ENCODE results near the gene MACROH2A1. TPM values are rescaled to one million over a fixed set of nuclear protein-coding genes. Genes with fewer than 3 reads are reported as not detected.

The MACROH2A1 gene
- total RNA-seq, 1 donor from 2014 or later = 123 TPM

DNA sequence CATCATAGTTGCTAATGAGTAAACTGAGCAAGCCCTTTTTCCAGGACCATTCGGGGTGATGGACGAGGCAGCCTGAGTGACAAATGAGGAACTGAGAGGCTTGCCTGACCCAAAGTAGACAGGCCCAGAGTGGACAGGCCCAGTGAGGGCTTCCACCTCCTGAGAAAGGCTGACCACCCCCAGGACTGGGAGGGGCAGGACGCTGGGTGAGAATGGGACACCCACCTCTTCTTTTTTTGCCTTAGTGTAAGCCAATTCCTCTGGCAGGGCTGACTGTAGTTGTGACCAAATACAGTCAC, 68.3 kb downstream of the MACROH2A1 start:
- no peak for DNase-seq (ENCODE audit: extremely low spot score, unreplicated experiment)
- no peak overlapping the region for H3K27ac Mint-ChIP-seq (ENCODE audit: unreplicated experiment)
- H3K4me3 Mint-ChIP-seq (ENCODE audit: unreplicated experiment) = no peak overlapping the region
- peaks cover 26% of the 10 kb centered on the region for H3K36me3 Mint-ChIP-seq (ENCODE audit: unreplicated experiment)
- peaks cover 3% of the 10 kb centered on the region for H3K4me1 Mint-ChIP-seq (ENCODE audit: unreplicated experiment)
- H3K27me3 Mint-ChIP-seq (ENCODE audit: unreplicated experiment) = no peaks in the 10 kb centered on the region
- TF ChIP-seq, protein P1, sequence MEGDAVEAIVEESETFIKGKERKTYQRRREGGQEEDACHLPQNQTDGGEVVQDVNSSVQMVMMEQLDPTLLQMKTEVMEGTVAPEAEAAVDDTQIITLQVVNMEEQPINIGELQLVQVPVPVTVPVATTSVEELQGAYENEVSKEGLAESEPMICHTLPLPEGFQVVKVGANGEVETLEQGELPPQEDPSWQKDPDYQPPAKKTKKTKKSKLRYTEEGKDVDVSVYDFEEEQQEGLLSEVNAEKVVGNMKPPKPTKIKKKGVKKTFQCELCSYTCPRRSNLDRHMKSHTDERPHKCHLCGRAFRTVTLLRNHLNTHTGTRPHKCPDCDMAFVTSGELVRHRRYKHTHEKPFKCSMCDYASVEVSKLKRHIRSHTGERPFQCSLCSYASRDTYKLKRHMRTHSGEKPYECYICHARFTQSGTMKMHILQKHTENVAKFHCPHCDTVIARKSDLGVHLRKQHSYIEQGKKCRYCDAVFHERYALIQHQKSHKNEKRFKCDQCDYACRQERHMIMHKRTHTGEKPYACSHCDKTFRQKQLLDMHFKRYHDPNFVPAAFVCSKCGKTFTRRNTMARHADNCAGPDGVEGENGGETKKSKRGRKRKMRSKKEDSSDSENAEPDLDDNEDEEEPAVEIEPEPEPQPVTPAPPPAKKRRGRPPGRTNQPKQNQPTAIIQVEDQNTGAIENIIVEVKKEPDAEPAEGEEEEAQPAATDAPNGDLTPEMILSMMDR (IDR thresholded peaks at IDR 0.05) = no peak
- H3K9me3 Mint-ChIP-seq (ENCODE audit: unreplicated experiment) = no peaks in the 10 kb centered on the region

DNA sequence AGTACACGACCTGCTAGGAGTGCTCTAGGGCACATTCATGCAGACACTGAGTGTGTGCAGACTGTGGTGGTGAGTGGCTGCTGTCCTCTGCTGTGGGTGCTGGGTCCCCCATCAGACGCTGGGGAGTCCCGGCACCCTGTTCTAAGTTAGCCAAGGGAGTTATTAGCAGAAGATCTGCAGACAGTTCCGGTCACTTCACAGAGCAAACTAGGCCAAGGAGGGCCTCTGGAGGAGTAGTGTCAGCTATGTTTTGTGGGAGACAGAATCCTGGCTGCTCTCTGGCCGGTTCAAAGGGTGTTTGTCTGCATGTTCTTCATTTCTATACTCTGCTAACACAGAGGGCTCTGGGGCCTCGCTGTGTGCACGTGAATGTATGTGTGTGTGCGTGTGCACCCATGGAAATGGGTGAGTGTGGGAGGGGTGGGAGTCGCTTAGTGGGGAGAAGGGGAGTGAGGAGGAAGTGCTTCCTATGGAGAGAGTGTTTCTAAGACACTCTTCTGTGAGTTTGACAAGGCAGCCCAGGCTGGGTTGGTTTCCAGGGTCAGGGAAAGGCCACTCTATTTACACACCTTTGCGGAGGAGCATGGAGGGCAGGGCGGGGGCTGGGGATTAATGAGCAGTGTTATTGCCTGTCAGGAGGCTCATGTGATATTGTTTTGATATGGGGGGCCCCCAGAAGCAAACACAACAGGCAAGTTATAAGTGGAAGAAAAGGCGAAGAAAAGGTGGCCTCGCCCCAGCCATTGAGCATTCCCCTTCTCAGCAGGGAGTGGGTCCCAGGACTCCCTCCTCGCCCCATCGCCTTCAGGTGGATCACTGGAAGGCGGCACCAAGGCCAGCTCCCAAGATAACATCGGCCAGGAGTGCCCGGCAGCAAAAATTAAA, 68.9 kb downstream of the MACROH2A1 start:
- TF ChIP-seq, protein P1 (IDR thresholded peaks at IDR 0.05) = no peak
- no peak for DNase-seq (ENCODE audit: extremely low spot score, unreplicated experiment)
- peaks cover 23% of the 10 kb centered on the region for H3K36me3 Mint-ChIP-seq (ENCODE audit: unreplicated experiment)
- no peaks in the 10 kb centered on the region for H3K9me3 Mint-ChIP-seq (ENCODE audit: unreplicated experiment)
- H3K4me3 Mint-ChIP-seq (ENCODE audit: unreplicated experiment) = no peak overlapping the region
- no peaks in the 10 kb centered on the region for H3K4me1 Mint-ChIP-seq (ENCODE audit: unreplicated experiment)
- H3K27ac Mint-ChIP-seq (ENCODE audit: unreplicated experiment) = no peak overlapping the region
- H3K27me3 Mint-ChIP-seq (ENCODE audit: unreplicated experiment) = no peaks in the 10 kb centered on the region

DNA sequence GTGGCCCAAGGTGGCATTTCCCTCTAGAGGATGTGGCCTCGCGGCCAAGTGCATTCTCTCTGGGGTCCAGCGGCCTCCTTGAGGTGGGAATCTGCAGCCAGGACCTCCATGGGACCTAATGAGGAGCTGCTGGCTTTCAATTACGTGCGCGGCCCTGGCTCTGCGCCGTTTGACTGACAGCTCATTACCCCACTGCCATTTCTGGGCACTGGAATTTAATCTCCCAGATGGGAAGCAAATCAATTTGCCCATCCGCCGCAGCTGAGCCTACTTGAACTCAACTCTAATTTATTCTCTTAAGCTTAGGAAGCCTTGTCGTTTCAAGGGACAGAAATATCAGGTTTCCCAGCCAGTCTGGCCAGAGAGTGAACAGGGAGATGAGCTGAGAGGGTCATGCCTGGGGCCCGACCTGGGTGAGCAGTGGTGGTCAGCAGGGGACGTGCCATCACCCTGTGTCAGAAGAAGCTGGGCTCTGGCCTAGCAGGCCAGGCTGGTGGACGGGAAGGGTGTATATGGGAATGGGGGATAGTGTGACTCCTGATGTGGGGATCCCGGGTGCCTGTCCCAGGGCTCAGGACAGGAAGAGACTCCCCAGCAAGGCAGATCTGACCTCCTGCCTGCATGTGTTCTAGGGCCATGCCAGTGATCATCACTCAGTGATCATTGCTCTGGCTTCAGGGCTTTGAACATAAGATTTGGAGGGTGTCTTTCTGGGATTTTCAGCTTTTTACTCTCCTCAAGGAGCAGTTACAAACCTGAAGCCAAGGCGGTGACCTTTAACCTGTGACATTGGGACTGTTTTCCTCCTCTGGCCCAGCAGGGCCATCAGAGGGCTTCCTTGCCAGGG, 69.7 kb downstream of the MACROH2A1 start:
- Mint-ChIP-seq H3K36me3 (ENCODE audit: unreplicated experiment) (peaks cover 15% of the 10 kb centered on the region), H3K27ac (ENCODE audit: unreplicated experiment) (no peak overlapping the region), H3K4me3 (ENCODE audit: unreplicated experiment) (no peak overlapping the region), H3K27me3 (ENCODE audit: unreplicated experiment) (no peaks in the 10 kb centered on the region), H3K4me1 (ENCODE audit: unreplicated experiment) (no peaks in the 10 kb centered on the region), H3K9me3 (ENCODE audit: unreplicated experiment) (no peaks in the 10 kb centered on the region)
- no peak for DNase-seq (ENCODE audit: extremely low spot score, unreplicated experiment)
- TF ChIP-seq, protein P1 (IDR thresholded peaks at IDR 0.05) = no peak

DNA sequence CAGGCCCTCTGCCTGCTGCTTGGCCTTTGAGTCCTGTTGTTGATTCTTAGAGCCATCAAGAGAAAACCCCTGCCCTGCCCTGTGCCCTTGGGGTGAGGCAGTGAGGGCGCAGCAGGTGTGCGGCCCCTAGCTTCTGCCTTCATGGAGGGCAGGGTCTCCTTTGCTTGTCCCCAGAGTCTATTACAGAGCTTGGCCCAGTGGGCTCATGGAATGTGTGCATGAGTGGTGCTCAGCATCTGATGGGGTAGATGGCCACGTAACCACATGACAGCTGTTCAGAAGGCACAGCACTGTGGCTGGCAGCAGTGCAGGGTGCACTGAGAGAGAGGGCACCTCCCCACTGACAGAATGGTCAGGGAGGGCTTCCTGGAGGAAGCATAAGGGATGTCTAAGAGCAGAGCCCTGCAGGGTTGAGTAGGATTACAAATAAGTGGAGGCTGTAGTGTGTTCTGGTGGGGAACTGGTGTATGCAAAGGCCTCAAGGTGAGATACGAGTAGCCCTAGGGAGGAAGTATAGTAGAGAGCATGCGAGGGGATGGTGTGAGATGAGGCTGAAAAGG, 70.8 kb downstream of the MACROH2A1 start:
- TF ChIP-seq, protein P1 (IDR thresholded peaks at IDR 0.05) = no peak
- H3K27ac Mint-ChIP-seq (ENCODE audit: unreplicated experiment) = no peak overlapping the region
- H3K36me3 Mint-ChIP-seq (ENCODE audit: unreplicated experiment) = peaks cover 7% of the 10 kb centered on the region
- H3K4me1 Mint-ChIP-seq (ENCODE audit: unreplicated experiment) = no peaks in the 10 kb centered on the region
- no peaks in the 10 kb centered on the region for H3K27me3 Mint-ChIP-seq (ENCODE audit: unreplicated experiment)
- no peaks in the 10 kb centered on the region for H3K9me3 Mint-ChIP-seq (ENCODE audit: unreplicated experiment)
- no peak overlapping the region for H3K4me3 Mint-ChIP-seq (ENCODE audit: unreplicated experiment)
- DNase-seq (ENCODE audit: extremely low spot score, unreplicated experiment) = no peak
